NCI-H460 (cell line): ENCODE measurements around the gene RIC8A. TPM values are rescaled to one million over a fixed set of nuclear protein-coding genes. Genes with fewer than 3 reads are reported as not detected.
"Not testable (repeated sequence)": the region's sequence is repeated elsewhere in the genome, so short reads cannot be mapped to it uniquely, and the experiment has no call there.

Source experiments
- DNase-seq: peaks from one replicate; pipeline ENCODE4 v3.0.0-alpha.2; 2016; ENCODE audit warnings: low read depth; ENCODE audit errors: extremely low read depth
- total RNA-seq: library from RNA; depleted of rRNA; stranded (reverse); fragments of >200 nt; shearing (Covaris generic); gene quantifications from 2 replicates; pipeline ENCODE4 v1.2.3, GENCODE V29; 2014

The RIC8A gene
- total RNA-seq, 1 experiment from 2014 or later: 53.9 TPM

GRCh38 chr11:236774-237767 is 29.6 kb downstream of the RIC8A start, which contains the start of gene PSMD13:
PSMD13 (plus strand) TSS chr11:236976; CDS start chr11:237050, 74 bp downstream.
- peak; percentile 58 for DNase-seq

GRCh38 chr11:238346-238745 is 30.8 kb downstream of the RIC8A start:
- DNase-seq: not testable (repeated sequence)

GRCh38 chr11:240315-240714 is 32.8 kb downstream of the RIC8A start:
- no peak for DNase-seq

- no peak for DNase-seq
Measured at GRCh38 chr11:241634-242033, 34.1 kb downstream of the RIC8A start.

- DNase-seq: no peak
Measured at GRCh38 chr11:244376-244775, 36.9 kb downstream of the RIC8A start.

GRCh38 chr11:249062-249461 is 41.6 kb downstream of the RIC8A start:
- DNase-seq: no peak

GRCh38 chr11:250274-250673 is 42.8 kb downstream of the RIC8A start:
- no peak for DNase-seq

GRCh38 chr11:250740-251299 is 43.3 kb downstream of the RIC8A start:
- peak; percentile 28 for DNase-seq

- no peak for DNase-seq
Measured at GRCh38 chr11:251550-251949, 44.0 kb downstream of the RIC8A start.

- DNase-seq: no peak
Measured at GRCh38 chr11:252666-253065, 45.2 kb downstream of the RIC8A start.

- DNase-seq: no peak
Measured at GRCh38 chr11:253160-253885, 45.8 kb downstream of the RIC8A start.

- DNase-seq: no peak
Measured at GRCh38 chr11:253886-254270, 46.4 kb downstream of the RIC8A start.

GRCh38 chr11:255176-255575 is 47.7 kb downstream of the RIC8A start:
- no peak for DNase-seq

- DNase-seq: no peak
Measured at GRCh38 chr11:255816-256215, 48.3 kb downstream of the RIC8A start.

GRCh38 chr11:256952-257737 is 49.6 kb downstream of the RIC8A start:
- DNase-seq: no peak

GRCh38 chr11:257766-258493 is 50.4 kb downstream of the RIC8A start:
- no peak for DNase-seq

- DNase-seq: no peak
Measured at GRCh38 chr11:259413-259812, 51.9 kb downstream of the RIC8A start.

- DNase-seq: no peak
Measured at GRCh38 chr11:261624-262023, 54.1 kb downstream of the RIC8A start.
